Panc1 (cell line): ENCODE results near the gene FILIP1L. TPM values are rescaled to one million over a fixed set of nuclear protein-coding genes. Genes with fewer than 3 reads are reported as not detected.

Source experiments
- ATAC-seq: fragments of 200-7000 bp; cut with Tn5 transposase; 2 replicates; pipeline ENCODE4 v1.9.1; 2020; ENCODE audit warnings: mild to moderate bottlenecking, moderate library complexity
- BruUV-seq: library from RNA; stranded (reverse); fragments of 400-500 nt; replicated peaks from 2 replicates; lab custom pipeline; 2021; lab: Mats Ljungman, UMichigan
- CTCF ChIA-PET: fragments of 300-600 bp; sonication (Branson Sonifier 250); formaldehyde crosslinking; loops from one replicate; lab custom pipeline; 2022; ENCODE audit warnings: antibody characterized with exemption; lab: Charles Lee
- POLR2A ChIA-PET: fragments of 300-600 bp; sonication (Branson Sonifier 250); formaldehyde crosslinking; loops from one replicate; lab custom pipeline; 2022; ENCODE audit warnings: antibody characterized with exemption; lab: Charles Lee
- DNase-seq: peaks from one replicate; pipeline ENCODE4 v3.0.0-alpha.2; 2010; ENCODE audit warnings: low read depth, low spot score
- H3K27ac ChIP-seq: 2 replicates; pipeline ENCODE4 v1.5.1; 2011; ENCODE audit warnings: mild to moderate bottlenecking, low read length, inconsistent platforms
- H3K27me3 ChIP-seq: fragments of 200-500 bp; sonication (Bioruptor generic); 2 replicates; pipeline ENCODE4 v1.6.0; 2014; ENCODE audit warnings: low read length, inconsistent platforms; ENCODE audit not compliant: control insufficient read depth, insufficient read depth
- H3K36me3 ChIP-seq: fragments of 200-500 bp; sonication (Bioruptor generic); 2 replicates; pipeline ENCODE4 v1.5.1; 2014; ENCODE audit warnings: inconsistent platforms, mild to moderate bottlenecking, low read length, moderate library complexity; ENCODE audit not compliant: control insufficient read depth, insufficient read depth
- H3K4me1 ChIP-seq: 2 replicates; pipeline ENCODE4 v1.5.1; 2011; ENCODE audit warnings: inconsistent platforms, mild to moderate bottlenecking, low read length, moderate library complexity; ENCODE audit not compliant: control insufficient read depth, insufficient read depth
- H3K4me3 ChIP-seq, 2 experiments: 2 replicates each; pipeline ENCODE4 v1.5.1; 2011 to 2012; ENCODE audit warnings: low read depth in 2 of 2, low read length in 2 of 2, mild to moderate bottlenecking in 2 of 2, inconsistent platforms in 1 of 2, moderate library complexity in 1 of 2
- H3K9me3 ChIP-seq: fragments of 200-500 bp; sonication (Bioruptor generic); 2 replicates; pipeline ENCODE4 v1.5.1; 2014; ENCODE audit warnings: low read depth, mild to moderate bottlenecking, inconsistent platforms, low read length, moderate library complexity; ENCODE audit not compliant: control insufficient read depth, insufficient read depth
- CTCF ChIP-seq: fragments of 450-650 bp; IDR thresholded peaks from 2 replicates; pipeline ENCODE4 v1.5.1; 2017; ENCODE audit warnings: mild to moderate bottlenecking
- POLR2AphosphoS5 ChIP-seq: IDR thresholded peaks from 2 replicates; pipeline ENCODE4 v1.6.1; 2012; ENCODE audit warnings: mild to moderate bottlenecking, low read depth, low read length, moderate library complexity
- REST ChIP-seq, 2 experiments: IDR thresholded peaks; 2 replicates each; pipeline ENCODE4 v1.6.1; 2011 to 2012; ENCODE audit warnings: low read depth in 2 of 2, control low read depth in 1 of 2, low read length in 1 of 2, mild to moderate bottlenecking in 1 of 2, moderate library complexity in 1 of 2; ENCODE audit not compliant: insufficient read depth in 1 of 2
- TCF7L2 ChIP-seq: IDR thresholded peaks from 2 replicates; pipeline ENCODE4 v1.6.1; 2011; ENCODE audit warnings: mild to moderate bottlenecking, low read depth, low read length, inconsistent platforms
- in situ Hi-C: cut with HindIII; loops from 2 replicates; pipeline ENCODE4 v1.10.0; 2016; ENCODE audit warnings: low sequenced_read_pairs, low pct_unique_long_range_greater_than_20kb
- intact Hi-C: fragments of 100-400 bp; cut with micrococcal nuclease; formaldehyde crosslinking; loops from one replicate; pipeline ENCODE4 v1.10.0; 2022; ENCODE audit not compliant: unreplicated experiment
- total RNA-seq: library from RNA; stranded (reverse); gene quantifications from one replicate; pipeline ENCODE4 v1.2.1, GENCODE V29; 2021; ENCODE audit not compliant: unreplicated experiment

The FILIP1L gene
- total RNA-seq, 1 experiment from 2014 or later = 3.2 TPM

- intact Hi-C loops = no loop called here
- no peak for TF ChIP-seq REST (IDR thresholded peaks at IDR 0.05; ENCODE audit: insufficient read depth in 1 of 2, low read depth in 2 of 2, low read length in 1 of 2)
- H3K36me3 ChIP-seq = no peaks in the 10 kb centered on the region
Measured at GRCh38 chr3:99920481-99921376, 193.6 kb downstream of the FILIP1L start.

GRCh38 chr3:99919694-99920093 is 194.6 kb downstream of the FILIP1L start:
- H3K27ac ChIP-seq = no peak overlapping the region
- BruUV-seq = no TSS peak
- ATAC-seq (no peak), DNase-seq (no peak)
- H3K27me3 ChIP-seq = no peaks in the 10 kb centered on the region
- CTCF ChIA-PET = no interaction called here
- intact Hi-C loops = no loop called here
- no peaks in the 10 kb centered on the region for H3K9me3 ChIP-seq
- H3K4me1 ChIP-seq = no peaks in the 10 kb centered on the region
- in situ Hi-C loops = no loop called here
- no peaks in the 10 kb centered on the region for H3K36me3 ChIP-seq
- POLR2A ChIA-PET = no interaction called here
- no peak overlapping the region for H3K4me3 ChIP-seq
- TF ChIP-seq TCF7L2 (no peak), POLR2AphosphoS5 (no peak)

More at GRCh38 chr3:99920481-99921376, 193.6 kb downstream of the FILIP1L start:
- Histone ChIP-seq H3K4me1 (no peaks in the 10 kb centered on the region), H3K27me3 (no peaks in the 10 kb centered on the region), H3K4me3 (no peak overlapping the region), H3K9me3 (no peaks in the 10 kb centered on the region), H3K27ac (peak overlapping the region; percentile 54; the same call in 1 of the 2 replicates)
- DNase-seq (no peak), ATAC-seq (no peak)
- BruUV-seq = no TSS peak
- in situ Hi-C loops = no loop called here
- ChIA-PET CTCF (interaction anchor here (0.6 kb wide), 1 partner anchor 88 kb away, joined by 4 read pairs; no protein-coding TSS in a partner anchor), POLR2A (no interaction called here)

GRCh38 chr3:99918715-99919114 is 195.6 kb downstream of the FILIP1L start:
- H3K27me3 ChIP-seq = no peaks in the 10 kb centered on the region
- no peak overlapping the region for H3K27ac ChIP-seq
- intact Hi-C loops (no loop called here), in situ Hi-C loops (no loop called here)
- no TSS peak for BruUV-seq
- H3K4me3 ChIP-seq = no peak overlapping the region
- POLR2A ChIA-PET = no interaction called here
- no peaks in the 10 kb centered on the region for H3K36me3 ChIP-seq
- DNase-seq (no peak), ATAC-seq (no peak)
- no peaks in the 10 kb centered on the region for H3K4me1 ChIP-seq
- CTCF ChIA-PET = no interaction called here
- no peaks in the 10 kb centered on the region for H3K9me3 ChIP-seq
- no peak for TF ChIP-seq CTCF
